ENCODE results near the gene CD8B.
A peak's percentile ranks its signal among the peaks of the same experiment; 100 is the strongest.

Gene CD8B

DNA sequence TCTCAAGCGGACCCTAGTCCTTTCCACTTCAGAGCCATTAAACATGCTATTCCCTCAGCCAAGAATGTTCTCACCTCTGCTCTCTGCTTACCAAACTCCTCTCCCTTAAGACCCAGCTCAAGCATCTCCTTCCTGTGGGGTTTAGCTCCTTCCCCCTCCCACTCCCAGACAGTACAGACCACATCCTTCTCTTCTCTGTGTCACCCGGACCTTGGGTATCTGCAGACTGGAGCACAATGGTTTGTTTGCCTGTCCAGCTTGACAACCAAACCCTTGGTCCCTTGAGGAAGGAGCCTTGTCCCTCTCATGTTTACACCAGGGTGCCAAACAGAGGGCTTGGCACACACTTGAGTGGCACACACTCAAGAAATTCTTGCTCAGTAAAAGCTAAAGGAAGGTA, 66.8 kb downstream of the CD8B start:
- no peak for DNase-seq

DNA sequence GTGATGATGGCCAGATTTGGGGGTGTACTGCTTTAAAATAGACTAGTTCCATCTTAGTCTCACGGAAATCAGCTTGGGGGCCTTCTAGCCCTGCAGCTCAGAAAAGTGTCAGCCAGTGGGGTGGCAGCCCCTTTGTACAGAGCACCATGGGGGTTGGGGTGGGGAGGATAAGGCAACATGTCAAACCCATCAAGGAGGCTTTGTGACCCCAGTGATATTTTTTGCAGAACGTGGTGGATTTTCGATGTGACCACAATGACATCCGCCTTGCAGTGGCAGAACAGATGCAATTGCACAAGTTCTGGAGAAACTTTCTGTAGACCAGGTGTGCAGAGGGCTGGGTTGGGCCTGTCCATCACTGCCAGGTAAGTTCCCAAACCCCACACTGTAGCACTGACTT, 67.9 kb downstream of the CD8B start:
- no peak for DNase-seq

DNA sequence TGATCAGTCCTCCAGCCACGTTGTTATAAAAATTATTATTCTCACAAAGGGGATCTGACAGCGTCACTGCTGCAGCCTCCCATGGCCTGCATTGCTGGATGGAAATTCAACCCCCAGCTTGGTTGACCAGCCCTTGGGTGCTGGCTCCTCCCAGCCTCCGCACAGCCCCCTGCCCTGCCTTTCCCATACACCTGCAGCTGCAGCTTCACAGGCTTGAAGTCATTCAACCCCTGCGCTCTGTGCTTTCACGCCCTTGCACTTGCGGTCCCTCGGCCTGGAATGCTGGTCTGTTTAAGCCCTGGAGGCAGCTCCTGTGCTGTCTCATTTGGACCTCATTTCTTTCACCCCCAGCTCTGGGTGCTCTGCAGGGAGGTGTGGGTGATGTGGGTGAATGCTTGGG, 70.1 kb downstream of the CD8B start:
- DNase-seq: no peak

DNA sequence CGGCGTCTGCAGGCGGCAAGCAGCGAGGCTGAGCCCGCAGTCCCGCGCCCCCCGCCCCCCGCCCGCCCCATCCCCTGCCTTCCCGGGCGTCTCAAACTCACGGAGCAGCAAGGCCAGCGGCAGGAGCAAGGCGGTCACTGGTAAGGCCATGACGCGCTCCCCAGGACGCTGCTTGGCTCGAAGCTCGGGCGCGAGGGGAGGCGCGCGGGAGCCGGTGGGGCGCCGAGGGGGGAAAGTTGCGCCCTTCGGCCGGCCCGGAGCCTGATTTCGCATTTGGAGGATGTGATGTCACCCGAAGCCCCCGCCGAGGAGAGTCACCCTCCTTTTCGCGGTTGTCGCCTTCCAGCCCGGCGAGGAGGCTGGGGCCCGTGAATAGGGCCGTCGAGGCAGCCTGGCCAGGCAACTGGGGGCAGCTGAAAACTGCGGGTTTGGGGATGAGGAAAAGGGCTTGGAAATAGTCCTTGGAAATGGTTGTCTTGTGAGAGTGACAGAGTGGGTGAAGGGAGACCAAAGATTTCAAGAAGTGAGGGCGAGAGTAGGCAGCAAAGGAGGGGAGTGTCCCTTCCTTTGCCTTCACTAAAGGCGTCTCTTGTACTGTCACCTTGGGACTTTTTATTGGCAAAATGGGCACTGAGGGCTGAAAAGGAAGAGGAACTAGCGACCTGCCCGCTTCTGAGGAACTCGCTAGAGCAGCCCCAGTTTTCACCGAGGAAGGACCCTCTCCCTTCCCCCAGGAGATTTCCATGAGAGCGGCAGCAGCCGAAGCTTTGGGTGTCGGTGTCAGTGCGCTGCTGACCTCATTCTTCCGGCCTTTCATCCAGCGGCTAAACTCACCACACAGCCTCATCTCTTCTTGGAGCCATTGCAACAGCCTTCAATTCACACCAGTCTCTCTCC, 70.8 kb downstream of the CD8B start, which contains the start of gene CD8A:
CD8A (minus strand) TSS at position 238 of the 897 bp plus-strand sequence; CDS start at position 150, 88 bp downstream.
- DNase-seq: peak in 1 of 2 donors; percentile 25

DNA sequence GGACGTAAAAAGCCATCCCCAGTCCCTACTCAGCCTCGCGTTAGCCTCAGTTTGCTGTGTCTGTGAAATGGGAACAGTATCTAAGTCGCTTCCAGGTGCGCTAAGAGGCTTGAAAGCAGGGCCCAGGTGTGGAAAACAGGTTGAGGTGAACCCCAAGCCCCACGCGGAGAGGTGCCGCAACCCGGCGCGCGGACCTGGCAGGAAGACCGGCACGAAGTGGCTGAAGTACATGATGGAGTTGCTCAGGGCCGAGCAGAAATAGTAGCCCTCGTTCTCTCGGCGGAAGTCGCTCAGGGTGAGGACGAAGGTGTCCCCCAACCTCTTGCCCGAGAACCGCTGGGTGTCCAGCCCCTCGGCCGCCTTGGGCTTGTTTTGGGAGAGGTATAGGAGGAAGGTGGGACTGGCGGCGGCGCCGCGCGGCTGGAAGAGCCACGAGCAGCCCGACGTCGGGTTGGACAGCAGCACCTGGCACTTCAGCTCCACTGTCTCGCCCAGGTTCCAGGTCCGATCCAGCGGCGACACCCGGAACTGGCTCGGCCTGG, 71.5 kb downstream of the CD8B start:
- DNase-seq: no peak

DNA sequence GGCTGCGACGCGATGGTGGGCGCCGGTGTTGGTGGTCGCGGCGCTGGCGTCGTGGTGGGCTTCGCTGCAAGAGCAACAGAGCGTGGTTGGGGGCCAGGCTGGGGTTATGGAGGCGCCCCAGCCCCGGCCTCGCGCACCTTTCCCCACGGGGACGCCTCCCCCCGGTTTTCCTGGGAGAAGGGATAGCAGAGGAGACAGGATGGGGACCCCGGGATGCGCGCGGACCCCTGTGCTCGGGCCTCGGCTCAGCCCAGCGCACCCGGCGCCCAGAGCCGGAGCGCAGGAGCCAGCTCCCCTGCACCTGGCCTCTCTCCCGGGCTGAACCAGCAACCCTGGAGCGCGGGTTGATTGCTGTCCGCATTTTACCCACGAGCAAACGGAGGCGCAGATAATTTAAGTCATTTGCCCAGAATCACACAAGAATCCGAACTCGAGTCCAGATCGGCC, 72.0 kb downstream of the CD8B start:
- DNase-seq: no peak

DNA sequence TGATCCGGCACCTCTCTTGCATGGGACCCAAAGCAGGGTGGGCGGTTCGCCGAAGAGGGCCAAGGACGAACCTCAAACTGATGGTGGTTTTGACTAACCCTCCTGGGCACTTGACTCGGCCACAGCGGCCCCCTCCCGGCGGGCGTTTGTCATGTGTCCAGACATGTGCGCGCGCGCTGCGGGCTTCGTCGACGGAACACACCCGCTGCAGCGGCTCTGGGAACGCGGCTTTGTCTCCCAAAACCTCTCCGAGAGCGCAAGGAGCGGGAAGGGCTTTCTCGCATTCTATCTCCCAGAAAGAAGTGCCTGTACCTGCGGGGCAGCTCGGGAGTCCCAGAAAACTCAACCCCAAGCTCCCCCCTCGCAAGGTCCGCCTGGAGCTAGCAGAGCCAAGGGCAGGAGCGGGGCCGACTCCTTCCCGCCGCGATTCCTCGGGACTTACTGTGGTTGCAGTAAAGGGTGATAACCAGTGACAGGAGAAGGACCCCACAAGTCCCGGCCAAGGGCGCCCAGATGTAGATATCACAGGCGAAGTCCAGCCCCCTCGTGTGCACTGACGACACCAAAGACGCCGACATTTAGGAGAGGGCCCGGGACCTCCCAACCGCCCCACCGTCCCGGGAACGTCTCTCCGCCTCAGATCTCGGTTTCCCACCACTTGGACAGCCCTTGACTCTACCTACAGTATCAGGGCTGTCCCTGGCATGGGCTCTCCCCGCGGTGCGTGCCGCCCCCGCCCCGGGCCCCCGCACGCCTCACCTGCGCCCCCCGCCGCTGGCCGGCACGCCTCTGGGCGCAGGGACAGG, 72.6 kb downstream of the CD8B start:
- no peak for DNase-seq

DNA sequence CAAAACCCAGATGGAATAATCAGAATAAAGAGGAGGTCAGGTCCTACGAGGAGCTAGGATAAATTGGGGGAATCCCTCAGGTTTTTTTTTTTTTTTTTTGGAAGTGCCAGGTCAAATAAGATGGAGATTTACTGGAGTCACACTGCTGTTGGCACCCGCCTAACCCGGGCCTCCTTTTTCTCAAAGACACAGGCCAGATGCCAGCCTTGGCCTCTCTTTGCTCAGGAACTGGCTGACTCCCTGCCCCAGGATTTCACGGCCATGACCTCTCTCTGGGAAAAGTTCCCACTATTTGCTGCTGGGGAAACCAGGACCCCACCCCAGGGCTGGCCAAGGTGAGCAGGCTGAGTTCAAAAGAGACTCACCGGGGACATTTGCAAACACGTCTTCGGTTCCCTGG, 73.5 kb downstream of the CD8B start:
- DNase-seq: no peak

DNA sequence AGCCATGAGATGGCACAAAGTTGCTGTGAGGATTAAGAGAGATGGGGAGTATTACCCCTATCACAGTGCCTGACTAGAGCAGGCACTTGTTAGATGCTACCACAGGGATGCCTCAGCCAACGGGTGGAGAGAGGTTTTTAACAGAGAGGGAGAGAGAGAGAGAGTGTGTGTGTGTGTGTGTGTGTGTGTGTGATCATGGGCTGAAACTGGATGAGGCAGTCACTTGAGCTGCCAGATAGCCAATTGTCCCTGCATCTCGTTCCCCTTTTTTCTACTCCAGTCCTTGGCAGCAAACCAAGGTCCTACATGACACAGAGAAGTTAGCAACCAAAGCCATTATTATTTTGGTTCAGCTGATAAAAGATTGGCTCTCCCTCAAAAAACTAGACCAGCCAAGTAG, 74.0 kb downstream of the CD8B start:
- peak; percentile 23 to 41 for DNase-seq

DNA sequence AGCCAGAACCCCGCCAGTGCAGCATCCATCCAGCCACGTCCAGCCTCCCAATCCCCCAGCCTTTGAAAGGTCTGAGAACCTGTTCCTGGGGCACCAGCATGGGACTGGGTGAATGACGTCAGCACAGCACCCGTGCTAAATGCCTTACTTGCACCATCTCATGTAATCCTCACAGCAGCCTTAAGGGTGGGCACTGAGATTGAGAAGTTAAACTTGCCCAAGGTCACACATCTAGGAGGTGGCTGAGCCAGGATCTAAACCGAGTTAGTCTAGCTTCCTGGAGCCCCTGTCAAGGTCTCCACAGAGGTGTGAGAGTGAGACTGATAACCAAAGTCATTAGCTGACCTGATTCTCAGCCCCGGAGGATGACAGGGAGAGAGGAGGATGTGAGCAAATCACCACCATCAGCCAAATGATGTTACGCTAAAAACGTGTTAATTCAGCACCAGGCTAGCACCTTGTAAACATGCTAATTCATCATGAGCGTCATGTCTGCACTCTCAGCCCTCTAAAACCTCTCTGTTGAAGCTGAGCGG, 75.6 kb downstream of the CD8B start:
- DNase-seq: no peak

DNA sequence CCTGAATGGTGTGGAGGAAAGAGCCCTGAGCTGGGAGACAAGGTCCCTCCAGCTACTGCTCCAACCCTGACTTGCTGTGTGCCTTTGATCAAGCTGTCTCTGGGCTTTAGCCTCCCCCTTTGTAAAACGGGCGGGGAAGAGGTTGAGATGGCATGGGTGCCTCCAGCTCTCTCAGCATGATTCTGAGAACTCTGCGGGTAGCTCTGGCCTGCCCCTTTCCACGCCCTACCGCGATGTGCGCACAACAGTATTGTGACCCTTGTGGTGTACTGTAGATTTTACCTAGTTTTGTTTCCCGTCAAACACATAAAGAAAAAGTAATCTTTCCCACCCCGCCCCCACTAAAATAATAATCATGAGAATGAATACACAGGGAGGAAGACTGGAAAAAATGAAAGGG, 76.2 kb downstream of the CD8B start:
- no peak for DNase-seq

DNA sequence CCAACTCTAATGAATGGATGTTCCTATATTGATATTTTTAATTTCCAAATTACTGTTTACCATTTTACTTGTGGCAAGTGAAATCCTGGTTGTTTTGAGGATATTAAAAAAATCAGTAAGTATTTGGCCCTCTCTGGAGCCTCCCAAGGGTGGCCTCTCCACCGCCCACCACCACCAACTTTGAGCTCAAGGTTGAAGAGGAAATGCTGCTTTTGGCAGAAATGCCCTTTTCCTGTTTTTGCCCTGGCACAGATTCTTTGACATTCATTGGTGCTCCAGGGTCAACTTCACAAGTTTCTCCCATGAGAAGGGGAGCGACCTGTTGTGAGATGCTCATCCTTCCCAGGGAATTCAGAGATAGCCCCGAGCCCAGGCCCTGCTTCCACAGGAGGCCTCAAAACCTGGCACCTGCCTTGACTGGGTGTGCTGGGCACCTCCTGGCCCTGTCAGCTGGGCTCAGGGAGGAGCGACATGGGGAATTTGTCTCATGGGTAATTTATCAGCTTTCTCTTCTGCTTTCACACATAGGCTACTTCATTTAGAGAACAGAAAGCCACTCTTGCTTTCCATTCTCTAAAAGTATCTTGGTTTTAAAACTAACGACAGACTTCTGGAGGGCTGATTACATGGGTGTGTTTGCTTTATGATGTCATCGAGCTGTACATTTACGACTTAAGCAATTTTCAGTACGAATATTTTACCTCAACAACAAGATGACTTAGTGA, 77.9 kb downstream of the CD8B start:
- peak; percentile 5 to 9 for DNase-seq

DNA sequence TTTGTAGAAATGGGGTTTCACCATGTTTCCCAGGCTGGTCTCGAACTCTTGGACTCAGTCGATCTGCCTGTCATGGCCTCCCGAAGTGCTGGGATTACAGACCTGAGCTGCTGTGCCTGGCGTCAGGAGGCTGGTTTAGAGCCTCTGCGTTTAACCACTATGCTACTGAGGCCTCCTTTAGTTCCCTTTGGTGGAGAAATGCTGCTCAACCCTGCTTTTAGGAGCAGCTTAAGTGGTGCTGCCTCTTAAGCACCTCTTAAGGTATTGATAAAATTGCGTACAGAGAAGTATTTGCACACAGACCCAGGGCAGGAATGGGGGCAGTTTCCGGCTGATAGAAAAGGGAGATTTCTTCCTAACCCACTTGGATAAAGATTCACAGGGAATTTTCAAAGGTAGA, 78.9 kb downstream of the CD8B start:
- DNase-seq: no peak

DNA sequence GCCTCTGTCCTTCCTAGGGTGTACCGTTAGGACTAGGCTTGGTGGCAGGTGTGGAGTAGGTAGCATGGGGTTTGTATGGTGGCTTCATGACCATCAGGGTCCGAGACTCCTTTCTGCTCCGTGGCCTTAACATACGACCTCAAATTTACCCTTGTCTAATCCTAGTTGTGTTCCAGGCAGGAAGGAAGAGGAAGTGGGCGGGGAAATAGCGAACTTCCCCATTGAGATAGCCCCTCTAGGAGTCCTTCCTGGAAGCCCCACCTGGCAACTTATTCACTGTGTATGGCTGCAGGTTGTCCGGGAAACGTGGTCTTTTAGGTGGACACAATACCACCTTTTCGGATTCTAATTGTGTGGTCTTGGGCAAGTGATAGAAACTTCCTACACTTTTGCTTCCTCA, 80.3 kb downstream of the CD8B start:
- DNase-seq: no peak

DNA sequence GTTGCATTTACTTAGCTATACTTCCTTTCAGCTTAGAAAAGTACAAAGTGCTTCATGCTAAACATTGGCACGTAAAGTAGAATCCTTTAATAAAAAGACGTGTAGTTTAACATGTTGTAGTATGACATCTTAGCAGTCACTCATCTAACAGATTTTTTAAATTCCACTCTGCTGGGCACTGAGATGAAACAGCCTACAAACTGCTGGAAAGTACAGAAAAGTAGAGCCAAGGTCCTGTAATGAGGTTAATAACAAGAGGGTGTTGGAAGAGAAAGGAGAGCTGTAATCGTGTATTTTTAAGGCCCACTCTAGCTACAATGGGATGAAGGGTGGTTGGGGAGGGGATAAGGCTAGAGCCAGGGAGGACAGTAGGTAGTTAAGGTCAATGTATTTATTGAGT, 81.7 kb downstream of the CD8B start:
- no peak for DNase-seq

DNA sequence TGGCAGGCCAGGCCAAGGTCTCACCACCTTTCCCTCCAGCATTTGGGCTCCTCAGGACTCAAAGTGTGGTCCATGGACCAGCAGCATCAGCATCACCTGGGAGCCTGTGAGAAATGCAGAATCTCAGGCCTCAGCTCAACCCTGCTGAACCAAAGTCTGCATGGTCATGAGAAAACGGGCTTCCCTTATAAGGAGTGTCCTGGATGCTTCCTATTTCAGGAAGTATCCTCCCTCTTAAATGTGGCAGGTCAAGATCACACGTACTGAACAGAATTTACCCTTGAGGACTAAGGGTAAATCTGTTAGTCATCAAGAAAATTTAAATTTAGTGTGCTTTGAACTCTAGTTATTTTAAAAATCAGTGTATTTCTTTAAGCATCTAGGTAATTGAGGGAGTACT, 82.7 kb downstream of the CD8B start:
- DNase-seq: no peak

DNA sequence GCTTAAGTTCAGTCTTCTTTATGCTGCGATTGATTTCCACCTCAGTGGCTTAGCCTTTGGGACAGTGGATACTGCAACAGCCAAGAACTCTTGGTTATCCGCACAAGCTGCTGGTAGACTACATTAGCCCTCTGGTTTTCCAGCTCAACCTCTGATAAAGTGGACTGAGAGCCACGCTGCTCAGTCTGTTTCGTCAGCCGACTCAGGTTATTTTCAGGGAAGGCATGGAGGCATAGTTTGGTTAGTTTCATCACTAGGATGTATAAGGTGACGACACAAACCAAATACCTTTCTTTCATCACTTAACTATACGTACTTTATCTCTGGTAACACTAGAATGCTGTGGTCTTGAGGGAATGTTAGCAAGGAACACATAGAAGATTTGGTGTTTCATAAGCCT, 85.2 kb downstream of the CD8B start:
- no peak for DNase-seq

DNA sequence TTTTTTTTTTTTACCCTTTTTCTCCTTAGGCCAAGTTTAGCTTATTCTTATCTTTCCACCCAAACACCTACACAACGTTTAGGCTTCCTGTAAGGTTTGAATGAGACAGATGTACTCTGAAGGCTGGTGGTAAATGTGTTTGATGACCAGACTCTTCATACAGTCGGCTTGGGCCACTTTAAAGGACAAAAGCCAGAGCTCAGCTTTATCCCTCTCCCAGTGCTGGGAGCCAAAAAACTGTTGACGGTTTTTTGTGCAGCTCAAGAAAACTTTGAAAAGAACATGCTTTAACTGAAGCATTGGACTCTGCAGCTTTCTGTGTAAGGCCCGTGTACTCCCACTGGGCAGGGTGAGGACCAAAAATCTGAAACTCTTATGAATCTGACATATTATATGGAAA, 86.3 kb downstream of the CD8B start:
- no peak for DNase-seq

DNA sequence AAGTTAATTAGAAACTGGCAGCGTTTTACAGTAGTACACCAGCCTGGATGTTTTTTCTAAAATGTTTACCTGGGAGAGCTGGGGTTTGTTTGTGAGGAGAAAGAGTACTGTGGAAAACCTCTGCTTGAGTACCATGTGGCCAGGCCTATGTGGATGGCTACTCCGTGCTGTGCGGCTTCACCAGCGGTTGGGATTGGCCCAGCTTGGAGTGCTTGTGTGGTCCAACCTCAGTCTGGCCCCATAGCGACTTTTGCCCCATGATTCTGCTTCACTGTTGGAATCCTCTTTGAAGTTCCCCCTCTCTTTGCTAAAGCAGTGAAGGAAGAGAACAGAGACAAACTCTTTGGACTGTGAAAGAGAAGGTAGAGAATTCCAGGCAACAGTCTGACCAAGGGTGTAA, 86.8 kb downstream of the CD8B start:
- no peak for DNase-seq

DNA sequence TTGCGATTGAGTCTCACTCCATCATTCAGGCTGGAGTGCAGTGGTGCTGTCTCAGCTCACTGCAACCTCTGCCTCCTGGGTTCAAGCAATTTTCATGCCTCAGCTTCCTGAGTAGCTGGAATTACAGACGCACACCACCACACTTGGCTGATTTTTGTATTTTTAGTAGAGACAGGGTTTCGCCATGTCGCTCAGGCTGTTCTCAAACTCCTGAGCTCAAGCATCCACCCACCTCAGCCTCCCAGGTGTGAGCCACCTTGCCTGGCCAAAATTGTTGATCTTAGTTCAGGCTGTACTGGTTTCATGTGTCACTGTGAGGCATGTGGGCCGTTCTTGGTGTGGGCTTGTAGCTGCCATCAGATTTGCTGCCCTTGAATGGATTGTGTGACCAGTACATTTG, 89.1 kb downstream of the CD8B start:
- DNase-seq: no peak

DNA sequence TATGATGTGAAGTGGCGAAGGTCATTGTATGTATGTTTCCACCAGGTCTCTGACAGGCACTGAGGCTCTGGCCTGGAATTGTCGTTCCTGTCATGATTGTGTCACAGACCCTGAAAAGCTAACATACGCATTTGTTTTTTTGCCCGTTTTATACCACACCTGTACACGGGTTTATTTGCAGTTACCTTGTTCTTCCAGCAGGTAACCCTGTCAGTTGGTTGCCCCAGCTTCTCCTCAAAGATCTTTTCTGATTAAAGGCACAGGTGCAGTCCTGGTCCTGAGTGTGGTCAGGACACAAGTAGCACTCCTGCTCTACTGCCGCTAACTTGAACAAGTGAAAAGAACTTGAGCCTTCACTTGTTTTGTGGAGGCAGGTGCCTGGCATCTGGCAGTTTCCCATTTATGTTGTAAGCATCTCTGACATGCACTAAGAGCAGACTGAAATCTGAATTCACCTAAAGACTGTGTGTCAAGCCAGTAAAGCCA, 90.8 kb downstream of the CD8B start:
- no peak for DNase-seq

DNA sequence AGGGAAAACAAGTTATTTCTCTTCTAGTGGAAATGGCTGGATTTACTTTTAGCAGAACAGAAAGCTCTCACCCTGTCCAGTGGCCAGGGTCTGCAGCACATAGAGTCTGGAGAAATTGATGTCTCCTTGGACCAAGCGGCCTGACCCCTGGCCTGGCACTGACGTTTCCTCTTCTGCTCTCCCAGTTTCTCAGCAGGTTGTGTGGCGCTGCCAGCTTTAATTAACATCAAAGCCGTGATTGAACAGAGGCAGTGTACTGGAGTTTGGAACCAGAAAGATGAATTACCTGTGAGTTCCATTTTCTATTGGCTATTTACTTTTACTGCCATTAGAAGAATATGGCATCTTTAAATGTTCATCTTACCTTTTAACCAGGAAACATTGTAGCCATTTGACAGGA, 91.8 kb downstream of the CD8B start:
- no peak for DNase-seq

Measured in inflammatory macrophage treated with lipopolysaccharide for 1 hour (primary cell).